Suprapubic skin (tissue), 4 donors: Measurements from ENCODE around the gene USP20.

Experiments used
- EP300 ChIP-seq: sonication (generic); formaldehyde crosslinking; IDR thresholded peaks from one replicate; pipeline ENCODE4 v1.6.1; 2017; ENCODE audit warnings: antibody characterized with exemption
- POLR2A ChIP-seq, 2 donors: fragments of 450-650 bp; IDR thresholded peaks; one replicate each; pipeline ENCODE4 v1.6.1; 2017; ENCODE audit warnings: antibody characterized with exemption in 2 of 2, mild to moderate bottlenecking in 2 of 2, moderate library complexity in 2 of 2
- POLR2AphosphoS5 ChIP-seq, 3 donors: sonication (generic); formaldehyde crosslinking; IDR thresholded peaks; one replicate each; pipeline ENCODE4 v1.6.1; 2017; ENCODE audit warnings: antibody characterized with exemption in 3 of 3
- TF ChIP-seq, protein P1 (sequence below), 2 donors: fragments of 200-600 bp in 1 of 2; fragments of 450-650 bp in 1 of 2; sonication (generic) in 1 of 2; IDR thresholded peaks; one replicate each; pipeline ENCODE4 v1.5.1; 2016 to 2019; ENCODE audit warnings: antibody characterized with exemption in 2 of 2, mild to moderate bottlenecking in 1 of 2, moderate library complexity in 1 of 2

DNA sequence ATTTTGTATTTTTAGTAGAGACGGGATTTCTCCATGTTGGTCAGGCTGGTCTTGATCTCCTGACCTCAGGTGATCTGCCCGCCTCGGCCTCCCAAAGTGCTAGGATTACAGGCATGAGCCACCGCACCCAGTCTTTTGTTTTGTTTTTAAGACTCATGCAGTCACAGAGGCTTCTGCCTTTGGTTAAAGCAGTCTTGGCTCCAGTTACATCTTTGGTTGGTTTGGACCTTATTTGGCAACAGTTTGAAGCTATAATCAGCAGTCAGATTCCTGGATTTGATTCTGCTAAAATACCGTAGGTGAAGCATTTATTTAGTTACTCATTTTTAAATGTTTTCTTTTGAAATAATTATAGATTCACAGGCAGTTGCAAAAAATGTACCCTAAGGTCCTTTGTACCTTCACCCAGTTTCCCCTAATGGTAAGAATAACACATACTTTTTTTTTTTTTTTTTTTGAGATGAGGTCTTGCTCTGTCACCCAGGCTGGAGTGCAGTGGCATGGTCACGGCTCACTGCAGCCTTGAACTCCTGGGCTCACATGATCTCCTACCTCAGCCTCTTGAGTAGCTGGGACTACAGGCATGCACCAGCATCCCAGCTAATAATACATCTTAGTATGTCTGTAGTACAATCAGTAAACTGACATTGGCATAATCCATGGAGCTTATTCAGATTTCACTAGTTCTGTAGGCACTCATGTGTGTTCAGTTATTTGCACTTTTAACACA is 15.7 kb downstream of the USP20 start:
- no peak for TF ChIP-seq EP300
- TF ChIP-seq, protein P1, sequence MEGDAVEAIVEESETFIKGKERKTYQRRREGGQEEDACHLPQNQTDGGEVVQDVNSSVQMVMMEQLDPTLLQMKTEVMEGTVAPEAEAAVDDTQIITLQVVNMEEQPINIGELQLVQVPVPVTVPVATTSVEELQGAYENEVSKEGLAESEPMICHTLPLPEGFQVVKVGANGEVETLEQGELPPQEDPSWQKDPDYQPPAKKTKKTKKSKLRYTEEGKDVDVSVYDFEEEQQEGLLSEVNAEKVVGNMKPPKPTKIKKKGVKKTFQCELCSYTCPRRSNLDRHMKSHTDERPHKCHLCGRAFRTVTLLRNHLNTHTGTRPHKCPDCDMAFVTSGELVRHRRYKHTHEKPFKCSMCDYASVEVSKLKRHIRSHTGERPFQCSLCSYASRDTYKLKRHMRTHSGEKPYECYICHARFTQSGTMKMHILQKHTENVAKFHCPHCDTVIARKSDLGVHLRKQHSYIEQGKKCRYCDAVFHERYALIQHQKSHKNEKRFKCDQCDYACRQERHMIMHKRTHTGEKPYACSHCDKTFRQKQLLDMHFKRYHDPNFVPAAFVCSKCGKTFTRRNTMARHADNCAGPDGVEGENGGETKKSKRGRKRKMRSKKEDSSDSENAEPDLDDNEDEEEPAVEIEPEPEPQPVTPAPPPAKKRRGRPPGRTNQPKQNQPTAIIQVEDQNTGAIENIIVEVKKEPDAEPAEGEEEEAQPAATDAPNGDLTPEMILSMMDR (IDR thresholded peaks at IDR 0.05) = no peak
- TF ChIP-seq POLR2AphosphoS5 (IDR thresholded peaks at IDR 0.05) = no peak
- TF ChIP-seq POLR2A (IDR thresholded peaks at IDR 0.05) = no peak
